Caco-2 (cell line): ENCODE results near the gene PDE2A. TPM values are rescaled to one million over a fixed set of nuclear protein-coding genes. Genes with fewer than 3 reads are reported as not detected.

Experiments
- BruUV-seq: library from RNA; stranded (reverse); fragments of 400-500 nt; replicated peaks from 2 replicates; lab custom pipeline; 2021; lab: Mats Ljungman, UMichigan
- CTCF ChIA-PET: fragments of 300-600 bp; sonication (Branson Sonifier 250); formaldehyde crosslinking; loops from one replicate; lab custom pipeline; 2022; ENCODE audit warnings: antibody characterized with exemption; lab: Charles Lee
- POLR2A ChIA-PET: fragments of 300-600 bp; sonication (Branson Sonifier 250); formaldehyde crosslinking; loops from one replicate; lab custom pipeline; 2022; ENCODE audit warnings: antibody characterized with exemption; lab: Charles Lee
- DNase-seq, 2 experiments: peaks; one replicate each; pipeline versions ENCODE4 v3.0.0 to v3.0.0-alpha.2; 2020 to 2022
- H3K27me3 ChIP-seq: replicated peaks from 2 replicates; pipeline ENCODE4 v1.6.0; 2011; ENCODE audit warnings: low read length; ENCODE audit not compliant: control insufficient read depth, insufficient read depth
- H3K36me3 ChIP-seq: 2 replicates; pipeline ENCODE4 v1.5.1; 2011; ENCODE audit warnings: low read length; ENCODE audit not compliant: control insufficient read depth, insufficient read depth
- H3K4me1 ChIP-seq: fragments of 250-450 bp; sonication (Bioruptor Pico); 2 replicates; pipeline ENCODE4 v1.5.1; 2020; ENCODE audit warnings: mild to moderate bottlenecking
- H3K4me3 ChIP-seq: 2 replicates; pipeline ENCODE4 v1.5.1; 2011; ENCODE audit warnings: low read depth, mild to moderate bottlenecking, control low read depth, low read length
- H3K9me3 ChIP-seq: fragments of 250-450 bp; sonication (Bioruptor Pico); 2 replicates; pipeline ENCODE4 v1.5.1; 2020; ENCODE audit warnings: mild to moderate bottlenecking, moderate library complexity
- H3K27ac Mint-ChIP-seq: one replicate; pipeline ENCODE4 v1.8.0; 2022; ENCODE audit warnings: mixed read lengths; ENCODE audit not compliant: unreplicated experiment
- H3K27me3 Mint-ChIP-seq: one replicate; pipeline ENCODE4 v1.8.0; 2022; ENCODE audit warnings: mixed read lengths; ENCODE audit not compliant: insufficient read depth, unreplicated experiment
- H3K36me3 Mint-ChIP-seq: one replicate; pipeline ENCODE4 v1.8.0; 2022; ENCODE audit warnings: mild to moderate bottlenecking, mixed read lengths; ENCODE audit not compliant: insufficient read depth, unreplicated experiment
- H3K4me1 Mint-ChIP-seq: one replicate; pipeline ENCODE4 v1.8.0; 2022; ENCODE audit warnings: low read depth, mixed read lengths; ENCODE audit not compliant: unreplicated experiment
- H3K4me3 Mint-ChIP-seq: one replicate; pipeline ENCODE4 v1.8.0; 2022; ENCODE audit warnings: mild to moderate bottlenecking, moderate library complexity, mixed read lengths; ENCODE audit not compliant: unreplicated experiment
- H3K9me3 Mint-ChIP-seq: one replicate; pipeline ENCODE4 v1.8.0; 2022; ENCODE audit warnings: mixed read lengths; ENCODE audit not compliant: unreplicated experiment
- intact Hi-C: fragments of 100-400 bp; cut with micrococcal nuclease; formaldehyde crosslinking; loops from one replicate; pipeline ENCODE4 v1.10.0; 2022; ENCODE audit not compliant: unreplicated experiment
- total RNA-seq: library from RNA; stranded (reverse); gene quantifications from 2 replicates; pipeline ENCODE4 v1.2.3, GENCODE V29; 2022
- TF ChIP-seq, protein P1 (sequence below), 2 experiments: fragments of 200-600 bp in 1 of 2; IDR thresholded peaks; 1 replicate in 1 of 2; 2 replicates in 1 of 2; pipeline versions ENCODE4 v1.5.1 to v1.8.0; 2011 to 2022; ENCODE audit warnings: antibody characterized with exemption in 1 of 2, control low read depth in 1 of 2, inconsistent platforms in 1 of 2, low read depth in 1 of 2, low read length in 1 of 2, mild to moderate bottlenecking in 1 of 2, moderate library complexity in 1 of 2; ENCODE audit not compliant: insufficient read depth in 1 of 2, severe bottlenecking in 1 of 2, unreplicated experiment in 1 of 2

PDE2A gene
- total RNA-seq, 1 experiment from 2014 or later, result 1.4 TPM

DNA sequence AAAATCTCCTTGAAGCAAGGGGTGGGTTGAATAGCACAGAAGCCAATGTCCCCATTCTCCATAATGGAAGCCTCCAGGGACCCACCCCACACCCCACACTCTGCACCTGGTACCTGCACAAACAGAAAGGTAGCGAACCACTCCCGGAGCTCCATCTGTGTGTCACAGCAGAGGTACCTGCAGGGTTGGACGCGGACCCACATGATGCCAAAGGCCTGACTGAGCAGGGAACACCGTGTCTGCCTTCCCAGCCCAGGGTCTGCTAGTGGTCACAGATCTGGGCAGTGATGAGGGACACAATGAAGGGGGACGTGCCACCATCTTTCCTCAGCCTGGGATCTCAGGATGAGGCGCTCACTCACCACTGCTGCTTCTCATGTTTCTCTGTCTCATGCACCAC, 13.1 kb upstream of the PDE2A start:
- TF ChIP-seq, protein P1, sequence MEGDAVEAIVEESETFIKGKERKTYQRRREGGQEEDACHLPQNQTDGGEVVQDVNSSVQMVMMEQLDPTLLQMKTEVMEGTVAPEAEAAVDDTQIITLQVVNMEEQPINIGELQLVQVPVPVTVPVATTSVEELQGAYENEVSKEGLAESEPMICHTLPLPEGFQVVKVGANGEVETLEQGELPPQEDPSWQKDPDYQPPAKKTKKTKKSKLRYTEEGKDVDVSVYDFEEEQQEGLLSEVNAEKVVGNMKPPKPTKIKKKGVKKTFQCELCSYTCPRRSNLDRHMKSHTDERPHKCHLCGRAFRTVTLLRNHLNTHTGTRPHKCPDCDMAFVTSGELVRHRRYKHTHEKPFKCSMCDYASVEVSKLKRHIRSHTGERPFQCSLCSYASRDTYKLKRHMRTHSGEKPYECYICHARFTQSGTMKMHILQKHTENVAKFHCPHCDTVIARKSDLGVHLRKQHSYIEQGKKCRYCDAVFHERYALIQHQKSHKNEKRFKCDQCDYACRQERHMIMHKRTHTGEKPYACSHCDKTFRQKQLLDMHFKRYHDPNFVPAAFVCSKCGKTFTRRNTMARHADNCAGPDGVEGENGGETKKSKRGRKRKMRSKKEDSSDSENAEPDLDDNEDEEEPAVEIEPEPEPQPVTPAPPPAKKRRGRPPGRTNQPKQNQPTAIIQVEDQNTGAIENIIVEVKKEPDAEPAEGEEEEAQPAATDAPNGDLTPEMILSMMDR (IDR thresholded peaks at IDR 0.05; ENCODE audit: insufficient read depth in 1 of 2, low read depth in 1 of 2, low read length in 1 of 2, severe bottlenecking in 1 of 2, unreplicated experiment in 1 of 2), result no peak
- no peaks in the 10 kb centered on the region for H3K4me1 ChIP-seq
- POLR2A ChIA-PET, result no interaction called here
- CTCF ChIA-PET, result no interaction called here
- Mint-ChIP-seq H3K27me3 (no peaks in the 10 kb centered on the region), H3K4me1 (no peaks in the 10 kb centered on the region), H3K4me3 (no peak overlapping the region), H3K9me3 (no peaks in the 10 kb centered on the region), H3K27ac (no peak overlapping the region), H3K36me3 (peaks cover 19% of the 10 kb centered on the region)
- no TSS peak for BruUV-seq
- H3K4me3 ChIP-seq, result no peak overlapping the region
- H3K27me3 ChIP-seq, result no peaks in the 10 kb centered on the region
- no peaks in the 10 kb centered on the region for H3K9me3 ChIP-seq
- no peak for DNase-seq
- H3K36me3 ChIP-seq, result peaks cover 6% of the 10 kb centered on the region
- intact Hi-C loops, result no loop called here

DNA sequence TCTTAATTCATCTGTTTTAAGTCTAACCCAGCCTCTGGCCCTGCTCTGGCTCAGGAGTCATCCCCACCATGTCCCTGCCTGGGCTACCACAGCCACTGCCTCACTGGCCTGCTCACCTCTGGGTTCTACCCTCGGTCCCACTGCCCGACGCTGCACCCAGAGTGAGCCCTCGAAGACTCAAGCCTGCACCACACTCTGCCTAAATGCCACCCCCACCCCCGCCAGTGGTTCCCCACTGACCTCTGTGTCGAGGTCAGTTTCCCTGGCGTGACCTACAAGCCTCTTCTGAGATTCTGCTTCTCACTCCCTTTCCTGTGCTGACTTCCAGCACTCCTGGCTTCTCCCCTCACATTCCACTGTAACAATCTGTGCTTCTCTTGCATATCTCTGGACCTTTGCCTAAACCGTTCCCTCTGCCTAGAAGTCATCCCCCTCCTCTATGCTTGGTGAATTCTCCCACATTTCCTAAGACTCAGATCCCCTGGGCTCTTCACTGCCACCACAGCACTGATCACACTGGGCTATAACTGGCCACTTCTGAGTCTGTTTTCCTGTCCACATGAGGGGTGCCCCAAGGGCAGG, 12.5 kb upstream of the PDE2A start:
- H3K9me3 Mint-ChIP-seq, result no peaks in the 10 kb centered on the region
- H3K4me3 ChIP-seq, result no peak overlapping the region
- H3K4me1 ChIP-seq, result no peaks in the 10 kb centered on the region
- peaks cover 6% of the 10 kb centered on the region for H3K36me3 ChIP-seq
- H3K27me3 Mint-ChIP-seq, result no peaks in the 10 kb centered on the region
- no peaks in the 10 kb centered on the region for H3K27me3 ChIP-seq
- DNase-seq, result no peak
- H3K36me3 Mint-ChIP-seq, result peaks cover 22% of the 10 kb centered on the region
- H3K27ac Mint-ChIP-seq, result peak overlapping the region; percentile 6
- POLR2A ChIA-PET, result no interaction called here
- no peaks in the 10 kb centered on the region for H3K9me3 ChIP-seq
- CTCF ChIA-PET, result no interaction called here
- BruUV-seq, result no TSS peak
- H3K4me1 Mint-ChIP-seq, result peaks cover under 1% of the 10 kb centered on the region
- TF ChIP-seq, protein P1 (IDR thresholded peaks at IDR 0.05; ENCODE audit: insufficient read depth in 1 of 2, low read depth in 1 of 2, low read length in 1 of 2, severe bottlenecking in 1 of 2, unreplicated experiment in 1 of 2), result no peak
- intact Hi-C loops, result no loop called here
- no peak overlapping the region for H3K4me3 Mint-ChIP-seq

DNA sequence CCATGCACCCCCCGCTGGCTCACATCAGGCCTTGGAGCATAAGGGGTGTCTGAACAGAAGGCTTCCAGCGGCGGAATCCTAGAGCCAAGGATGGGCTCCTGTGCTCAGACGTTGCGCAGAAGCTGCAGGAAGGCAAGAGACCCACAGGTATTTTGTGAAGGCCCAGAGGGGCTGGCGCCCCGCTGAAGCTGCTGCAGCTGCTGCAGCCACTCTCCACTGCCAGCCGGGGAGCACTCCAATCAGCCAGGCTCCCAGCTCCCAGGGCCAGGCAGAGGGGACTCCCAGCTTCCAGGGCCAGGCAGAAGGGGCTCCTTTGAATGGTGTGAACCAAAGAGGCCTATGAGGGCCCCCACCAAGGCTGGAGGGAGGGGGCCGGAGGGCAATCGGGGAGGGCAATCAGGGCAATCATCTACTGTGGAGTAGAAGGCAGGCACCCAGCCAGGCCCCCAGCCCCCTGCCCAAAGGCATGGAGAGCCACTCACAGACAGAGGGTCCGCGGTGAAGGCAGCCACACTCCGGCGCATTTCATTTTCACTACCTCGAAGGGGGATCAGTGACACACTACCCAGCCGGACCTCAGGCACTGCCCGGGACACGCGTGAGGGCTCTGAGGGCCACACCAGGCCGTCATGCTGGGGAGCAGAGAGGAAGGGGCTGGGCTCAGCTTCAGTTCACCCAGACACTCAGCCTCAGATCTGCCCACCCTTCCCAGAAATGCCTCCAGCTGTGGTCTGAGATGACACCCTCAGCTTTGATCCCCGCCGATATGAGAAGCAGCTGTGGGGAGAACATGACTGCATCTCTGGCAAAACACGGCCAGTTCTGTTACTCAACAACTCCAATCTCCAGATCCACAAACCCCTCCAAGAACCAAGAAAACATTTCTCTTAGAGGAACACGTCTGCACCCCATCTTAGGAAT, 11.6 kb upstream of the PDE2A start:
- POLR2A ChIA-PET, result interaction anchor here (0.6 kb wide), 1 partner anchor 23 kb away, joined by 7 read pairs; no protein-coding TSS in a partner anchor

More for the DNA sequence above, 11.6 kb upstream of the PDE2A start:
- Mint-ChIP-seq H3K27me3 (no peaks in the 10 kb centered on the region), H3K4me1 (peaks cover 6% of the 10 kb centered on the region), H3K9me3 (no peaks in the 10 kb centered on the region), H3K36me3 (peaks cover 31% of the 10 kb centered on the region), H3K27ac (no peak overlapping the region), H3K4me3 (no peak overlapping the region)
- H3K27me3 ChIP-seq, result no peaks in the 10 kb centered on the region
- no peaks in the 10 kb centered on the region for H3K4me1 ChIP-seq
- intact Hi-C loops, result no loop called here
- no peaks in the 10 kb centered on the region for H3K9me3 ChIP-seq
- BruUV-seq, result no TSS peak
- CTCF ChIA-PET, result interaction anchor here (0.7 to 2.0 kb wide), 4 partner anchors 13 to 100 kb away, joined by 3 to 24 read pairs (median 11); no protein-coding TSS in a partner anchor
- TF ChIP-seq, protein P1 (IDR thresholded peaks at IDR 0.05; ENCODE audit: insufficient read depth in 1 of 2, low read depth in 1 of 2, low read length in 1 of 2, severe bottlenecking in 1 of 2, unreplicated experiment in 1 of 2), result no peak
- H3K4me3 ChIP-seq, result no peak overlapping the region
- no peak for DNase-seq
- peaks cover 6% of the 10 kb centered on the region for H3K36me3 ChIP-seq
